Mesodermal cell (in vitro differentiated cells): ENCODE data around the gene LRP1B.
"Not testable (repeated sequence)": the region's sequence is repeated elsewhere in the genome, so short reads cannot be mapped to it uniquely, and the experiment has no call there.

ENCODE experiments used
- H3K27ac ChIP-seq: 2 replicates; pipeline ENCODE4 v1.7.0; 2013; ENCODE audit warnings: mild to moderate bottlenecking, low read depth, low read length, moderate library complexity; ENCODE audit not compliant: severe bottlenecking
- H3K36me3 ChIP-seq: 2 replicates; pipeline ENCODE4 v1.7.1; 2013; ENCODE audit warnings: mild to moderate bottlenecking, low read length, moderate library complexity; ENCODE audit not compliant: control insufficient read depth, insufficient read depth
- H3K4me1 ChIP-seq: one replicate; pipeline ENCODE4 v1.7.1; 2013; ENCODE audit warnings: mild to moderate bottlenecking, low read length; ENCODE audit not compliant: insufficient read depth, control insufficient read depth, poor library complexity, severe bottlenecking
- H3K4me3 ChIP-seq: 2 replicates; pipeline ENCODE4 v1.7.0; 2013; ENCODE audit warnings: low read length, control low read depth, mild to moderate bottlenecking; ENCODE audit not compliant: insufficient read depth, poor library complexity, severe bottlenecking; ENCODE audit errors: extremely low read depth
- H3K9me3 ChIP-seq: 2 replicates; pipeline ENCODE4 v1.7.1; 2013; ENCODE audit warnings: mild to moderate bottlenecking, low read length, moderate library complexity; ENCODE audit not compliant: control insufficient read depth
- WGBS, 2 experiments: methylation state at CpG; one replicate each; pipeline ENCODE4 v1.1.5; 2013; ENCODE audit warnings: missing lambda C conversion rate in 2 of 2; ENCODE audit not compliant: insufficient coverage in 2 of 2; 5-methylcytosine and 5-hydroxymethylcytosine counted together

Gene LRP1B

DNA sequence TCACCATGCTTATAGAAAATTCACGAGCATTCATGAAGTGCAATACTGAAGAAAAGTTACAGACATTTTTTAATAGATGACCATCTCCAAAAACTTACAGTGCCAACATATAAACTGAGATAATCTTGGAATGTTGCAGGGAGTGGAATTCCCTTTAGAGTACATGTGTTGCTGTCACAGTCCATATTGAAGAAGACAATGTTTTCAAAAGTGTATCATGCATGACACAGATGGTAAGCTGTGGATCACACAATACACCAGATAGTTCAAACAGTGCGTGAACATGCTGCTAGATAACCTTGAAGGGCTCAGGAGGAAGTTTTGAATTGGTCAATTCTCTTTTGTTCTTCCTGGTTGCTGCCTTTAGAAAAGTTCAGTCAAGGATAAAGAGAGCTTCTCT lies 1706.3 kb downstream of the LRP1B start:
- no peaks in the 10 kb centered on the region for H3K36me3 ChIP-seq
- H3K4me3 ChIP-seq: no peak overlapping the region
- H3K4me1 ChIP-seq: no peaks in the 10 kb centered on the region
- 100% methylated on average over 1 of the region's 2 CpGs; no CpG with 5 or more reads in 1 of the 2 experiments for WGBS, 2 experiments
- no peak overlapping the region for H3K27ac ChIP-seq
- no peaks in the 10 kb centered on the region for H3K9me3 ChIP-seq

DNA sequence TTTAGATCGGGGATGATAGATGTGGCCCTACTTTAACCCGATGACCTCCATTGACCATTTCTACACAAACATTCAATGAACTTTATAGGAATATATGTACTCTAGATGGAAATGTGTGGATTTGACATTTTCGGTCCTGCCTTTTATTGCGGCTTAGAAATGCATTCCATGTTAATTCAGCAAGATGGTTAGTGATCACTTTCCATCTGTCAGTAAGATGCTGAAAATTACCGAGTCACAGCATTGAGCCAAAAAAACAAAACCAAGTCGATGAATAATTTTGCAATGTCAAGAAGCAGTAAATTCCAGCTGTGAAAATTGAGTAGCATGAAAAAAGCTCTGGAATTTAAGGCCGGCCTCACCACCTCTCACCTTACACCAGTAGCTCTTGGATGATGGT lies 1708.1 kb downstream of the LRP1B start:
- no peak overlapping the region for H3K27ac ChIP-seq
- H3K9me3 ChIP-seq: no peaks in the 10 kb centered on the region

DNA sequence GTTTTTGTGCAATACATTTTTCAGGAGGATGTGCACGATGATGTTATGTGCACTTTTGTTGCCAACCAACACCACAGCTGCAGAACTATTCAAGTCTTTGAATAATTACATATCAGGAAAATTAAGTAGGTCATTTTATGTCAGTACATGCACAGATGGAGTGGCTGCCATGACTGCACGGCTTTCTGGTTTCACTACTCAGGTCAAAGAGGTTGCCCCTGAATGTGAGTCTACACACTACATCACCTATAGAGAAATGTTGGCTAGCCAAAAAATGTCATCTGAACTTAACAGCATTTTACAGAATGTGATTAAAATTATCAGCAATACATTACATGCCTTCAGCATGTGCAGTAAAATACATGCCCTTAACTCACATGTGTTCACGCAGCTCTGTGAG lies 1713.3 kb downstream of the LRP1B start:
- no peak overlapping the region for H3K4me3 ChIP-seq
- 100% methylated on average over 1 of the region's 3 CpGs; no CpG with 5 or more reads in 1 of the 2 experiments for WGBS, 2 experiments
- no peaks in the 10 kb centered on the region for H3K9me3 ChIP-seq
- no peak overlapping the region for H3K27ac ChIP-seq
- no peaks in the 10 kb centered on the region for H3K4me1 ChIP-seq
- H3K36me3 ChIP-seq: no peaks in the 10 kb centered on the region

More for the DNA sequence above, 1708.1 kb downstream of the LRP1B start:
- Histone ChIP-seq H3K4me3 (no peak overlapping the region), H3K36me3 (no peaks in the 10 kb centered on the region), H3K4me1 (no peaks in the 10 kb centered on the region)
- WGBS, 2 experiments: 100% methylated on average over 2 to 3 of the region's 7 CpGs

DNA sequence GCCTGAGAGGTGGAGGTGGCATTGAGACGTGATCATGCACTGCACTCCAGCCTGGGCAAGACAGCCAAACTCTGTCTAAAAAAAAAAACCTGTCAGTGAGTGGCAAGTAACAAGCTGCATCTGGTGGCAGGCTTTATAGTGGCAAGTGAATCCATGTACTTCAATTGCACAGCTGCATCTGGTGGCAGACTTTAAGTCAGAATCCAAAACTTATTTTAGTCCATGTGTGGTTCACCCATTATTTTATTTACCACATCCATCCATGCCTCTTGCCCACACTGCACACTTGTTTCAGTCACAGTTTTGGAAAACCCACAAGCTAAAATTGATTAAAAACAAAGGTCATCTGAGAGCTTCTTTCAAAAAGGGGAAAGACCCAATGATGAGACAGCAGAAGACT lies 1714.2 kb downstream of the LRP1B start:
- no peaks in the 10 kb centered on the region for H3K9me3 ChIP-seq
- H3K27ac ChIP-seq: no peak overlapping the region
- H3K36me3 ChIP-seq: no peaks in the 10 kb centered on the region
- no peaks in the 10 kb centered on the region for H3K4me1 ChIP-seq
- 90% methylated on average over 1 of the region's 1 CpG for WGBS, 2 experiments
- no peak overlapping the region for H3K4me3 ChIP-seq

DNA sequence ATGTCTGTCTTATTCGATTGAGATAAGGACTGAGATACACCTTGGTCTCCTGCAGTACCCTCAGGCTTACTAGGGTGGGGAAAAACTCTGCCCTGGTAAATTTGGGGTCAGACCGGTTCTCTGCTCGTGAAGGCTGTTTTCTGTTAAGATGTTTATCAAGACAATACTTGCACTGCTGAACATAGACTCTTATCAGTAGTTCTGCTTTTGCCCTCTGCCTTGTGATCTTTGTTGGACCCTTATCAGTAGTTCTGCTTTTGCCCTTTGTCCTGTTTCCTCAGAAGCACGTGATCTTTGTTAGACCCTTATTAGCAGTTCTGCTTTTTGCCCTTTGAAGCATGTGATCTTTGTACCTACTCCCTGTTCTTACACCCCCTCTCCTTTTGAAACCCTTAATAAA lies 1715.8 kb downstream of the LRP1B start:
- not testable (repeated sequence) for H3K4me3 ChIP-seq, H3K4me1 ChIP-seq, H3K9me3 ChIP-seq, H3K36me3 ChIP-seq, H3K27ac ChIP-seq
- WGBS, 2 experiments: 75 to 79% methylated on average over 2 to 4 of the region's 4 CpGs

DNA sequence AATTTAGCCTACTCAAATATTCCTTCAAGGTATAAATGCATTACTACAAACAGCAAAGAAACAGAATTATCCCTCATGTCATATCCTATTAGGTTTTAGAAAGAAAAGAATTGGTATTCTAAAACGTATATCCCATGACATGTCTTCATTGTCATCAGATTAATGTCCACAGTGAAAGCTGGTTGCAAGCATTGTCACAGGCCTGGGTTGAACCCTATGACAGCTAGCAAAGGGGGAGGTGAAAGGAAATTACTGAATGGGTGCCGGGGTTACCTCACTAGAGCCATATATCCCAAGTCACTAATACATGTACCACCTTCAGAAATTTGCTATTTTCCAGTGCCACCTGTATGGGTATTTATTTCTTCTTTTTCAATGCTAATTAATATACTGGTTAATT lies 1720.1 kb downstream of the LRP1B start:
- H3K4me3 ChIP-seq: no peak overlapping the region
- no peaks in the 10 kb centered on the region for H3K36me3 ChIP-seq
- WGBS, 2 experiments: 83% methylated on average over 1 of the region's 2 CpGs; no CpG with 5 or more reads in 1 of the 2 experiments
- no peaks in the 10 kb centered on the region for H3K4me1 ChIP-seq
- no peak overlapping the region for H3K27ac ChIP-seq
- H3K9me3 ChIP-seq: no peaks in the 10 kb centered on the region

DNA sequence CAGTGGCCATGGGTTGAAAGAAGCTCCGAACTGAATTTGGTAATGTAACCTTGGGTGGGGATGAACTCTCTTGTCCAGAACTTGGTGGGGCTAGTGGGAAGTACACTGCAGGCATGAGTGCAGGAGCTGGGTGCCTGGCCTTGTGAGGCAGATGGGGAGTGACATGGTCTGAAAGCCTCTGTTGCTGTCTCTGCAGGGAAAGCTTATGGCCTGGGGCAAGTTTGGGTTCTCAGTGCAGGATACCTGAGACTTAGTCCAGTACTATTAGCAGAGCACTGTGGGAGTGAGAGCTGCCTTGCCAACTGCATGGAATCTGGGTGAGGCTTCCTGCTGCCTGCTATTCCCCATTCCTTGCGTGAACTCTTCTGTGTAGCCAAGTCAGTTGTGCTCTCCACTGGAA lies 1729.8 kb downstream of the LRP1B start:
- Histone ChIP-seq H3K4me1 (no peaks in the 10 kb centered on the region), H3K36me3 (no peaks in the 10 kb centered on the region), H3K9me3 (peaks cover 7% of the 10 kb centered on the region), H3K4me3 (no peak overlapping the region), H3K27ac (no peak overlapping the region)
- 94 to 95% methylated on average over 2 of the region's 2 CpGs for WGBS, 2 experiments

DNA sequence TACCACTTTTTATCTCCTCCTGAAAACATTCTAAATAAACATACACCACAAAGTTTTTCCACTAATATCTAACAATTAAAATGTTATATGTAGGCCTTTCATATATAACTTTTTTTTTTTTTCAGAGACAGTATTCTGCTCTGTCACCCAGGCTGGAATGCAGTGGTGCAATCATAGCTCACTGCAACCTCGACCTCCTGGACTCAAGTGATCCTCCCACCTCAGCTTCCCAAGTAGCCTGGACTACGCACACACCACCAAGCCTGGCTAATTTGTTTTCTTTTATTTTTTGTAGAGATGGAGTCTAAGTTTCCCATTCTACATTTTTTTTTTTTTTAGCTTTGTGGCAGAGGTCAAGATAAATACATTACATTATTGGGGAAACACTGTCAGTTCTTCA lies 1738.0 kb downstream of the LRP1B start:
- H3K36me3 ChIP-seq: no peaks in the 10 kb centered on the region
- no peak overlapping the region for H3K4me3 ChIP-seq
- H3K4me1 ChIP-seq: no peaks in the 10 kb centered on the region
- 88% methylated on average over 1 of the region's 2 CpGs; no CpG with 5 or more reads in 1 of the 2 experiments for WGBS, 2 experiments
- no peaks in the 10 kb centered on the region for H3K9me3 ChIP-seq
- no peak overlapping the region for H3K27ac ChIP-seq

DNA sequence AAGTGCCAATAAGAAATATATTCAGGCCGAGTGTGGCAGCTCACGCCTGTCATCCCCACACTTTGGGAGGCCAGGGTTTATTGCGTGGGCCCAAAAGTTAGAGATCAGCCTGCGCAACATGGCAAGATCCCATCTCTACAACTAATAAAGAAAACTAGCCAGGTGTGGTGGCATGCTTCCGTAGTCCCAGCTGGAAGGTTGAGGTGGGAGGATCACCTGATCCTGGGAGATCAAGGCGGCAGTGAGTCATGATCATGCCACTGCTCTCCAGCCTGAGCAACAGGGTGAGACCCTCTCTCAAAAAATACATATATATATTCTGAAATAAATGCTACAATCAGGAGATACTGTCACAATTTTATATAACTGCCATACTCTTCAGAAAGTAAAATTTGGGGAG lies 1745.9 kb downstream of the LRP1B start:
- Histone ChIP-seq H3K4me1 (no peaks in the 10 kb centered on the region), H3K27ac (no peak overlapping the region), H3K9me3 (no peaks in the 10 kb centered on the region), H3K4me3 (no peak overlapping the region), H3K36me3 (no peaks in the 10 kb centered on the region)
- 95 to 100% methylated on average over 2 to 3 of the region's 6 CpGs for WGBS, 2 experiments

DNA sequence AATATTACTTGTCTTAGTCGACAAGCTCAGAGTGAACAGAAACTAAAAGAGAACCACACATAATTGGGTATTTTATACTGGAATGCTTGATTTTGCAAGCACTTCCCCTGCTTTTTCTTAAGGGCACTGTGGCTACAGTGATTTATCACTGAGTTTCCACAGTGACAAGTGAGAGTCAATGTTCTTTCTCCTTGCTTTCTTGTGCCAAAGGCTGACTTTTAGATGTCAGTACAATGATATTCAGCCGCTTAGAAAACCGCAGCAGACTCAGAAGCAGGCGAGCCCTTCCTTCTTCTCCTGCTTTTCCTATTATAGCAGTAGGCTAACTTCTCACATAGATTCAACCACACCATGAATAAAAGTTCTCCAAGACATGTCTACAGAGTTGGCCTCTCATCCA lies 1747.0 kb downstream of the LRP1B start:
- Histone ChIP-seq H3K27ac (no peak overlapping the region), H3K4me3 (no peak overlapping the region), H3K36me3 (no peaks in the 10 kb centered on the region), H3K4me1 (no peaks in the 10 kb centered on the region), H3K9me3 (no peaks in the 10 kb centered on the region)
- 84 to 97% methylated on average over 3 to 4 of the region's 4 CpGs for WGBS, 2 experiments

DNA sequence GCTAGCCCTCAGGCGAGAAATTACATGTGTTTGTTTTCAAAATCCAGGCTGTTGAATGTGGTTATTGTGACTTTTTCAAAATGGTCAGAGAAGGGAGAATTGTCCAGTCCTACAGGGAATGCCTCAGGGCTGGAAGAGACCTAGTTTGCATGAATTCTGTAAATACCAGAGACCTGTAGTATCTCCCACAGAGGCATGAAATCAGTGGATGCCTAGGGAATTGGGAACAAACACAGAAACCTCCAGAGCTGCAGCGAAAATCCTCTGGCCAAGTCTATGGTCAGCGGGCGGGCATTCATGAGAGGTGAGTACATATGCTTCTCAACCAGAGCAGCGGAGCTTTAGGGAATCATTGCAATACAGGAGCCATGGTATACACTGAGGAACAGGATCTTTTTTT lies 1754.1 kb downstream of the LRP1B start:
- no peaks in the 10 kb centered on the region for H3K36me3 ChIP-seq
- 93 to 96% methylated on average over 5 of the region's 5 CpGs for WGBS, 2 experiments
- H3K9me3 ChIP-seq: no peaks in the 10 kb centered on the region
- no peak overlapping the region for H3K4me3 ChIP-seq
- no peak overlapping the region for H3K27ac ChIP-seq
- no peaks in the 10 kb centered on the region for H3K4me1 ChIP-seq
